Prostate gland (tissue), 2 donors: Measurements from ENCODE around the gene RXRB.

Experiments used
- POLR2A ChIP-seq: fragments of 450-650 bp; IDR thresholded peaks from one replicate; pipeline ENCODE4 v1.6.1; 2016; ENCODE audit warnings: antibody characterized with exemption, mild to moderate bottlenecking
- TF ChIP-seq, protein P1 (sequence below), 4 experiments: fragments of 200-600 bp in 2 of 4; fragments of 450-650 bp in 2 of 4; sonication (generic) in 2 of 4; IDR thresholded peaks; 1 replicate in 3 of 4; 2 replicates in 1 of 4; pipeline ENCODE4 v1.5.1; 2016 to 2019; ENCODE audit warnings: antibody characterized with exemption in 4 of 4, mild to moderate bottlenecking in 2 of 4, moderate library complexity in 2 of 4

DNA sequence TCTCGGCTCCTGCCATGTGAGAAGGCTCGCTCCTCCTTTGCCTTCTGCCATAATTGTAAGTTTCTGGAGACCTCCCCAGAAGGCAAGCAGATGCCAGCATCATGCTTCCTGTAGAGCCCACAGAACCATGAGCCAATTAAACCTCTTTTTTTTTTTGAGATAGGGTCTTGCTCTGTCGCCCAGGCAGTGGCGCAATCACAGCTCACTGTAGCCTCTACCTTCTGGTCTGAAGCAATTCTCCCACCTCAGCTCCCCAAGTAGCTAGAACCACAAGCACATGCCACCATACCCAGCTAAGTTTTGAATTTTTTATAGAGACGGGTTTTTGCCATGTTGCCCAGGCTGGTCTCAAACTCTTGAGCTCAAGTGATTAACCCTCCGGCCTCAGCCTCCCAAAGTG, 36.4 kb upstream of the RXRB start:
- TF ChIP-seq, protein P1, sequence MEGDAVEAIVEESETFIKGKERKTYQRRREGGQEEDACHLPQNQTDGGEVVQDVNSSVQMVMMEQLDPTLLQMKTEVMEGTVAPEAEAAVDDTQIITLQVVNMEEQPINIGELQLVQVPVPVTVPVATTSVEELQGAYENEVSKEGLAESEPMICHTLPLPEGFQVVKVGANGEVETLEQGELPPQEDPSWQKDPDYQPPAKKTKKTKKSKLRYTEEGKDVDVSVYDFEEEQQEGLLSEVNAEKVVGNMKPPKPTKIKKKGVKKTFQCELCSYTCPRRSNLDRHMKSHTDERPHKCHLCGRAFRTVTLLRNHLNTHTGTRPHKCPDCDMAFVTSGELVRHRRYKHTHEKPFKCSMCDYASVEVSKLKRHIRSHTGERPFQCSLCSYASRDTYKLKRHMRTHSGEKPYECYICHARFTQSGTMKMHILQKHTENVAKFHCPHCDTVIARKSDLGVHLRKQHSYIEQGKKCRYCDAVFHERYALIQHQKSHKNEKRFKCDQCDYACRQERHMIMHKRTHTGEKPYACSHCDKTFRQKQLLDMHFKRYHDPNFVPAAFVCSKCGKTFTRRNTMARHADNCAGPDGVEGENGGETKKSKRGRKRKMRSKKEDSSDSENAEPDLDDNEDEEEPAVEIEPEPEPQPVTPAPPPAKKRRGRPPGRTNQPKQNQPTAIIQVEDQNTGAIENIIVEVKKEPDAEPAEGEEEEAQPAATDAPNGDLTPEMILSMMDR (IDR thresholded peaks at IDR 0.05) = no peak
- no peak for TF ChIP-seq POLR2A
